ENCODE measurements around the gene KCNC1. TPM values are rescaled to one million over a fixed set of nuclear protein-coding genes. Genes with fewer than 3 reads are reported as not detected.

KCNC1 gene
- 1 to 10 TPM in 2 of 4 donors, under 1 TPM in 2; 0.60 to 1.6 (median 0.94) TPM for polyA plus RNA-seq (ENCODE audit: insufficient read length in 4 of 4)

GRCh38 chr11:17734418-17734911, at the start of gene KCNC1:
Gene KCNC1, plus strand, starts transcription at chr11:17734781. Its CDS starts 1,222 bp downstream, at chr11:17736003.
- no peak for DNase-seq (ENCODE audit: low read depth in 4 of 4, low spot score in 3 of 4)

DNA sequence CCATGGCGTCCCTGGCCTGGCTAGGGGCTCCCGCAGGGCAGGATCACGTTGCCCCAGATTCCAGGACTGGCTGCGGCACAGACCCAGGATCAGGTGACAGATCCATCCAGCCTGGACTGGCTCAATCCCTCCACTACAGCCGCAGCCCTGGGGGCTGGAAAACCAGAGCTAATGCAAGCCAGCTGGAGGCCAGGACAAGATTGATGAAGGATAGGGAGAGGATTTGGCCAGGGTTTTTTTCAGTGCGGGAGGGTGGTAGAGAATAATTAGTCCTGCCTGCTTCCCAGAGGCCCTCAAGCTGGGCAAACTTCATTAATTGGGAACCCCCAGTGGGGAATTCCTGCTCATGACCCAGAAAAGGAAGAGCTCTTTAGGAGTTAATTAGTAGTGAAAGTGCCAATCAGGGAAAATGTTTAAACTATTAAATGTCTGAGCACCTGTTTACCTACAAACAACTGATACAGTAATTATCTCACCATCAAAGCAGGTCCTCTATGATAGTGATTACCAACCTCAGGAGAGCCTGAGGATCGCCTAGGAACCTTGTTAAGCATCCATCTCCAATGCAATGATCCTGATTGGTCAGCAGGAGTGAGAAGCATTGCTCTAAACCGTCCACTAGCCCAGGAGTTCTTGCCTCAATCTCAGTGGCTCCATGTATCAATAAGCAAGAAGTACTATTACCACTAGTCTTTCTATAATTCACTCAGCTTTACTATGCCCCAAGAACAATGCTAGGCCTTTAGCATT, 48.2 kb upstream of the KCNC1 start:
- no peak for DNase-seq (ENCODE audit: low read depth in 4 of 4, low spot score in 3 of 4)

DNA sequence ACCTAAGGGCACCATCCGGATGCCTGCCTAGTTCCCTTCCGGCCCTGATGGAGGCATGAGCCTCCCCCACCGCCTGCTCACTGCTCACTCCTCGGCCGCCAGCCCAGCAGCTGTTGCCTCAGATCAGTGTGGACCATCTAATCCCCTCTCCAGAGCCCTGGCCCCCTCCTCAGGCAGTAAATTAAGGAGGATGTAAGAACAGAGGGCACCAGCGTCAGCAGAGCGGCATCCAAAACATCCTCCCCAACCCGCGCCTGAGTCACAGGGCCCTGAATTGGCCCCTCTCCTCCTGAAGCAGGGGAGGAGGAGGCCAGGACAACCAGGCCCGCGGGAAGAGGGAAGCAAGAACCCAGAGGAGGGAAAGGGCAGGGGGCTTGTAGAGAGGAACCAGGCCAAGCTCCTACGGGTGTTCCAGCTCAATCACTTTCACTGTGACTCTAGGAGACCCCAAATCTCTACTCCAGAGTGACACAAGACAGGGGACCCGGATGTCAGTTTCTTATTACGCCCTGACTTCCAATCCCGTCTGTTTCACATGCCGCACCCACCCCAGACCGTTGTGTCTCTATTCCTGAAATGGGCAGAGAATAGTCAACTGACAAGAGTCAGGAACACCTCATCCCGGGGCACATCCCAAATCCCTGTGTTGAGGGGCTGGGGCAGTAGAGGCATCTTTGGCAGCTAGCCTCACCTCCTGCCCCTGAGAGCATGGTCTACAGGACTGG, 46.5 kb upstream of the KCNC1 start:
- DNase-seq (ENCODE audit: low read depth in 4 of 4, low spot score in 3 of 4): no peak

DNA sequence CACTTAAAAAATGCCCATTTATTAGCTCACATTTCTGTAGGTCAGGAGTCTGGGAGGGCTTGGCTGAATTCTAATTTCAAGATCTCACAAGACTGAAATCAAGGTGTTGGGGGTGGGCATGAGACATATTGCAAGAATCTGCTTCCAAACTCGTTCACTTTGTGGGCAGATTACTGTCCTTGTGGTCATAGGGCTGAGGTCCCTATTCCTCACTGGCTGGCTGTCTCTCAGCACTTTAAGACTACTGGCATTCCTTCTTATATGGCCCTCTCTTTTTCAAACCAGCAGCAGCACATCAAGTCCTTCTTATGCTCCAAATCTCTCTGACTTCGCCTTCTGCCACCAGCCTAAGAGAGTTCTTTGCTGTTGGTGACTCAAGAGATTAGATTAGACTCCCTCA, 43.0 kb upstream of the KCNC1 start:
- DNase-seq (ENCODE audit: low read depth in 4 of 4, low spot score in 3 of 4): no peak

DNA sequence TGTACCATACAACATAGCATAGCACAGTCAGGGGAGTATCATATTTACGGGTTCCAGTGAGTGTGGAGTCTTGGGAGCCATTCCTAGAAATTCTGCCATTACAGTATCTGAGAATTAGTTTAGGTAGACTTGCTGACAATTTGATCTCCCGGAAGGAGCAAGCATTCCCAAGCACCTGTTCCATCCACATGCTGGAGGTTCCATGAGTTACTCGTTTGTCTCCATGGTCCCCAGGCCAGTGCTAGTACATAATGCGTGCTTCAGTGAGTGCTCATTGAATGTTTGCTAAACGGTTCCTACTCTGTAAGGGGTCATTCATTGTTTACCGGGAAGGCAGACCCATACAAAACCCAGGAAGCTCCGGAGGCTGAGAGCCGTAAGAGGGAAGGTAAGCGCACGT, 42.6 kb upstream of the KCNC1 start:
- DNase-seq (ENCODE audit: low read depth in 4 of 4, low spot score in 3 of 4): no peak

- DNase-seq (ENCODE audit: low read depth in 4 of 4, low spot score in 3 of 4): no peak
These were observed 41.6 kb upstream of the KCNC1 start for GRCh38 chr11:17692931-17693330.

DNA sequence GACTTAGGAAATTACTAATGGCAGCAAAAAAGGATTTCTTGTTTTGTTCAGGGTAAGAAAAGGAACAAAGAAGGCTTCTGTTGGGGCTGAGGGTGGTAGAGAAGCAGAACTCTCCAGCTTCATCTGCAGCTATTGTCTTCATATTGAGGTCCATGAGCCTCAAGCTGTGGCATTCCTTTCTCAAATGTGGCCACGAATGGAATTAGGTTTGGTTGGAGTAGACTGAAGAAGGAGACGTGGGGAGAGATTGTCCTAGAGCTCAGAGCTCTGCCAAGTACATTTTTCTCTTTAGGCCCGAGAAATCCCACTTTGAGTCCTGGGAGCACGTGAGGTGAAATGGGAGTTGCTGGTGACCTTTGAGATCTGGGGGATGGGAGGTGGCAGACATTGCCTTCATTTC, 41.0 kb upstream of the KCNC1 start:
- DNase-seq (ENCODE audit: low read depth in 4 of 4, low spot score in 3 of 4): no peak

DNA sequence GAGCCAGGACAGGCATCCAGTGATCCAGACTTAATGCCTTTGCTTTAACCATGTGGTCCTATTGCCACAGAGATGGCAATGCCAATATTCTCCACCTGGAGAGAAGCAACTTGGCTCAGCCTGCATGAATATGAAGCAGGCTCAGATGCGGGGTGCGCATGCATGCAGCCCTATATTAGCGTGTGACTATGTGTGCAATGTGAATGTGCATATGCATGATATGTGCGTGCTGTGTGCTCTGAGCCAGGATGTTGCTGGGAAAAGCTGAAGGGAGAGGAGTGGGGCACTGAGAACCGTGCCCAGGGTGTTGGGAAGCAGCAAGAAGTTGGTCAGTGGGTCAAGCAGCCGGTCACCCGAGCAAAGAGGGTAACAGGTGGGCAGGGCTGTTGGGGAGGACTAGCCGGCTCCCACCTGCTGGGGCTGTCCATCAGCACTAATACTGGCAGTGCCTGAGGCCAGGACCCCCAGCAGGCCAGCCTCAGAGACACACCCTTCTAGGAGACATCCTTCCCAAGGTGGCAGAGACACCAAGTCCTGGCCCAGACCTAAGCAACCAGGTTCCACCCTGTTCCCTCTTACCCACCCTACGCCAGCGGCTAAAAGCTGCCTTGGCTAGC, 40.0 kb upstream of the KCNC1 start:
- DNase-seq (ENCODE audit: low read depth in 4 of 4, low spot score in 3 of 4): no peak

GRCh38 chr11:17695454-17696441, 38.8 kb upstream of the KCNC1 start:
- no peak for DNase-seq (ENCODE audit: low read depth in 4 of 4, low spot score in 3 of 4)

DNA sequence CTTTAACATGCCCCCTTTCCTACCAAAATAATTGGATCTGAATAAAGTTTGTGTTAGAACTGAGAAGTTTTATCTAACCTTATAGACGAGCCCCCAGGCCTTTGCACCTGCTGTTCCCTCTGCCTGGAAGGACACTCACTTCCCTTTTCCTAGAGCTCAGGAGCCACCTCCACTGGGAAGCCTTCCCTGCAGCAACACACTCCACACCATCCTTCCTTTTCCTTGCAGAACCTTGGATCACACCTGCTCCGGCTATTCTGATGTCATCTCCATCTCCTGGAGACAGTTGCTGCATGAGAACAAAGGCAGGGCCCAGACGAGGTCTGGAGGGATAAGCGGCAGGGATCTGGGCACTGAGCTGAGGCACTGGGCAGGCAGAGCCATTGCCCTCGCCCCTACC, 37.8 kb upstream of the KCNC1 start:
- DNase-seq (ENCODE audit: low read depth in 4 of 4, low spot score in 3 of 4): no peak

DNA sequence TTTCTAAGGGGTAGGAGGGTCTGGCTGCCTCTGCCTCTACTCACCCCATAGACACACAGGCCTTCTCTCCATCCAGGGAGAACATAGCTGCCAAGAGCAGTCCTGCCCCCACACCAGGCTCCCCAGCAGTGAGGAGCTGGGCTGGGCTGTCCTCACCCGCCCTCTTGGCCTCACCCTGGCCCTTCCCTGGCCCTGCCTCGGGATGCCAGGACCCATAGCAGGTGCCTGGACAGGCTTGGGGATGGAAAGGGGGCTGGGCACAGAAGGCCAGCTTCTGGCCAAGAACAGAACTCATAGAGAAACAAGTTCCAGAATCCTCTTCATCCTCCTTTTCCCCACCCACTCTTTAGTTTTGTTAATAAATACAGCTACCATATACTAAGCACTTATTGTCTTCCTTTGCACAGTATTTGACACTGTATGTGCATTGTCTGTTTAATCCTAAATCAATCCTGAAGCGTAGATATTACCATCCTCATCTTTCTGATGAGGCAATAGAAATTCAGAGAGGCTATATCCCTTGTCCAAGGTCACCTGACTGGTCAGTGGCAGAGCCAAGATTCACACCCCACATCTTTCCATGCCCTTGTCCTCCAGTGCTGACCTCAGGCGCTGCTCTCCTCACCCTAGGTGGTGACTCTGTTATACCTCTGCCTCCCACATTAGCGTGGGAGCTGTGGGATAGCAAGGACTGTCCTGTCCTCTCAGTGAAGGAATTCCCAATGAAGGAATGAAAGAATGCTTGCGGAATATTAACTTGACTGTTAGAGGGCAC, 37.2 kb upstream of the KCNC1 start:
- no peak for DNase-seq (ENCODE audit: low read depth in 4 of 4, low spot score in 3 of 4)

DNA sequence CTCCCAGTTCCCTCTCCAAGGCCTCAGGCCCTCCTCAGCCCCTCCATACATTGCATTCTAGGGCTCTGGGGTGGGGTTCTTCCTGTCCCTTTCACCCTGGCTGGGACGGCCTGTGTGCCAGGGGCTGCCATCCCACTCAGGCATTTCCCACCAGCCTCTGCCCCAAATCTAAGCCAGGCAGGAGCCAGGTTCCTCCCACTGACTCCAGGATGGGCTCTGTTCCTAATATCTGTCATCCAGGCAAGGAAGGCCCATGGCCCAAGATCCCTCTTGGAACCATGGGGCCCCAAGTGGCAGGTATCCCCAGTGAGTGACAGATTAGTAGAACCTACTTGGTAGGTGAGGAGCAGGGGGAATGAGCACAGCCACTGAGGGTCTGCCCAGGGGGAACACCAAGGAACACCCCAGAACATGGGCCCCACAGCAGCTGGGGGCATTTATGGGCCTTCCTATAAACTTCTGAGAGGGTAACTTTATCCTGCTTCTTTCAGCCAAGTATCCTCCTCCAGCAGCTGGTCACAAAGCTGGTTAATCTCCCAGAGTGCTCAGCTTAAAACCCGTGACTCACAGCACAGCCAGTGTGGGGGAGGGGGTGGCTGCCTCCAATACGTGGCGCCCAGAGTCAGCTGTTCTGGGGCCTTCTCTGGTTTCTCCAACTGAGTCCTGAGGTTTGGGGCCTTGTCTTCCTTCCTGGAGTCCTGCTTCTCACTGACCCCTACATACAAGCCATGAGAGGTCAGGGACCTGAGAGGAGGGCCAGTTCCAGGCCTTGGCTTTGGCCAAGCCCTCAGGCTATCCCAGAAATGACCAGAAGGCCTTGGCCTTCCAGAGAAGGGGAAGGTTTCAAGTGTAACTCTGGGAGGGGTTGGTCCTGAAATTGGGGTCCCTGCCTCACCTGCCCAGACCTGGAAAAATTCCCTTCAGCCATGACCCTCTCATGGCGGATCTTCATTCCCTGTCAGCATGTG, 35.1 kb upstream of the KCNC1 start:
- DNase-seq (ENCODE audit: low read depth in 4 of 4, low spot score in 3 of 4): no peak

DNA sequence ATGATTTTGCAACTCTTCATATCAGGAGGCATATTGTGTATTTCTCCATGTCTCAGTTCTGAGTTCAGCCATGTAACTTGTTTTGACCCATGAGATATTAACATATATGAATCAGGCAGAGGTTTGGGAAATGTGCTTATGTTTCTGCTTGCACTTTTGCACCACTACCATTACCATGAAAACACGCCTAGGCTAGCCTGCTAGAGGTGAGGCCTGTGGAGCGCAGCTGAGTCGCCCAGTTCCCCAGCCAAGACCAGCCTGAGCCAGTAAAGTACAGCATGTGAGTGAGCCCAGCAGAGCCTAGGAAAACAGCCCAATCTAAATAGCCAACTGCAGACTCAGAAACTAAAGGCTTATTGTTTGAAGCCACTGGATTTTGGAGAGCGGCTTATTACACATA, 33.6 kb upstream of the KCNC1 start:
- no peak for DNase-seq (ENCODE audit: low read depth in 4 of 4, low spot score in 3 of 4)

- no peak for DNase-seq (ENCODE audit: low read depth in 4 of 4, low spot score in 3 of 4)
These were observed 31.7 kb upstream of the KCNC1 start for GRCh38 chr11:17702876-17703275.

GRCh38 chr11:17703951-17704350, 30.6 kb upstream of the KCNC1 start:
- DNase-seq (ENCODE audit: low read depth in 4 of 4, low spot score in 3 of 4): no peak

DNA sequence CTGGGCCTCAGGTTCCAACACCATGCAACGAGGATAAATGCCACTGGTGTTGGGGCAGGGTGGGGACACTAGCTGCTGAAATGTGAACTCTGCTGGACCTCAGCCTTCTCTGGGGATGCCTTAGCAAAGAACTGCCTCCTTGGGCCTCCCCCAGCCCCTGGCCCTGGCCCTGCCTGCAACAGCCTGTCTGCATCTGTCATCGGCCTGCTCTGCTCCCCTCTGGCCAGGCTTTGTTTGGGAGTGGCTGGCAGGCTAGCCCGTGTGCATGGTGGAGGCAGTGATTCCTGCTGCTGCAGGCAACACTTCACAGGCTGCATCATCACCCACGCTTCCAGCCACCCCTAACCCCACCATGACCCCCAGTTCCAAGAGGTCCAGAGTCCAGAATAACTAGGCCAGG, 26.8 kb upstream of the KCNC1 start:
- DNase-seq (ENCODE audit: low read depth in 4 of 4, low spot score in 3 of 4): no peak

DNA sequence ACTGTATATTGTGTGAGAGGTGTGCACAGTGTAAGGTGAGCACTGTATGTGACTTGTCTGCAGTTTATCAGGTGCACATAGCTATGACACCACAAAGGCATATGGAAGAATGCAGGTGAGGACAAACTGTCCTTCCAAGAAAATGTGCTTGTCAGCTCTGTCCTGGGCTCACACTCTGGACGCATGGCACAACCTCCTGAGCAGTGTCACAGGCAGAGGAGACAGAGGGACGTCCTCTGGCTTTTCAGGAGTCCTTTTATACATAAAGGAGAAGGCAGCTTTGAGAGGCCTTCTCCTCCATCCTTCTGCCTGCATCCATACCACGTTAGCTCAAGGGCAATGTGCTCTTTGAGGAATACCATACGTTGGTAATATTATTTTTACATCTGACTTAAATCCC, 22.7 kb upstream of the KCNC1 start:
- DNase-seq (ENCODE audit: low read depth in 4 of 4, low spot score in 3 of 4): no peak

- DNase-seq (ENCODE audit: low read depth in 4 of 4, low spot score in 3 of 4): no peak
These were observed 20.7 kb upstream of the KCNC1 start for GRCh38 chr11:17713851-17714250.

Data from left renal pelvis (tissue), 4 donors.